Uterus (tissue), 4 donors: ENCODE results near the gene COG6. TPM values are rescaled to one million over a fixed set of nuclear protein-coding genes. Genes with fewer than 3 reads are reported as not detected.
A peak's percentile ranks its signal among the peaks of the same experiment; 100 is the strongest.

Experiments
- DNase-seq, 2 donors: peaks; one replicate each; pipeline ENCODE4 v3.0.0-alpha.2; 2019 to 2020
- H3K27ac ChIP-seq, 2 donors: fragments of 200-600 bp; sonication (generic); 1 replicate in 1 of 2; 2 replicates in 1 of 2; pipeline ENCODE4 v1.5.1; 2016 to 2018
- H3K27me3 ChIP-seq, 2 donors: fragments of 200-600 bp; sonication (generic); one replicate each; pipeline ENCODE4 v1.5.1; 2018 to 2019; ENCODE audit warnings: control low read depth in 1 of 2
- H3K36me3 ChIP-seq, 2 donors: fragments of 200-600 bp; sonication (generic); one replicate each; pipeline ENCODE4 v1.5.1; 2019; ENCODE audit warnings: control low read depth in 1 of 2
- H3K4me1 ChIP-seq, 2 donors: fragments of 200-600 bp; sonication (generic); one replicate each; pipeline ENCODE4 v1.5.1; 2018 to 2019; ENCODE audit warnings: control low read depth in 1 of 2
- H3K4me3 ChIP-seq, 2 donors: fragments of 200-600 bp; sonication (generic); 1 replicate in 1 of 2; 2 replicates in 1 of 2; pipeline ENCODE4 v1.5.1; 2018 to 2019; ENCODE audit warnings: mild to moderate bottlenecking in 1 of 2
- H3K9me3 ChIP-seq, 2 donors: fragments of 200-600 bp; sonication (generic); one replicate each; pipeline ENCODE4 v1.5.1; 2019; ENCODE audit warnings: control low read depth in 1 of 2
- CTCF ChIP-seq, 4 experiments: fragments of 200-600 bp in 2 of 4; fragments of 450-650 bp in 2 of 4; sonication (generic) in 2 of 4; IDR thresholded peaks; one replicate each; pipeline ENCODE4 v1.5.1; 2016 to 2019; ENCODE audit warnings: antibody characterized with exemption in 4 of 4, mild to moderate bottlenecking in 2 of 4, moderate library complexity in 1 of 4
- POLR2A ChIP-seq, 2 donors: fragments of 450-650 bp; IDR thresholded peaks; one replicate each; pipeline ENCODE4 v1.6.1; 2016; ENCODE audit warnings: antibody characterized with exemption in 2 of 2, mild to moderate bottlenecking in 1 of 2, moderate library complexity in 1 of 2
- intact Hi-C: fragments of 100-400 bp; cut with DNase I; formaldehyde crosslinking; loops from one replicate; pipeline ENCODE4 v1.15.1; 2023; ENCODE audit warnings: low total_unique reads
- total RNA-seq, 4 donors: library from RNA; depleted of rRNA in 3 of 4; stranded (reverse); fragments of >200 nt in 3 of 4; gene quantifications; one replicate each; pipeline versions ENCODE4 v1.1.0 to v1.2.4, GENCODE V29; 2014 to 2023
- donor health status: DM: yes; HTN: yes; CAD: no.

Gene COG6
- total RNA-seq, 4 donors from 2014 or later, result 17.1 to 83.2 (median 52.2) TPM

- no peak for DNase-seq
- Histone ChIP-seq H3K9me3 (no peaks in the 10 kb centered on the region), H3K27me3 (no peaks in the 10 kb centered on the region), H3K36me3 (no peaks in the 10 kb centered on the region), H3K4me3 (peak overlapping the region; percentile 64 to 89), H3K27ac (peak overlapping the region; percentile 69 to 78), H3K4me1 (no peaks in the 10 kb centered on the region)
- TF ChIP-seq POLR2A (IDR thresholded peaks at IDR 0.05) (no peak), CTCF (IDR thresholded peaks at IDR 0.05) (no peak)
- intact Hi-C loops, result no loop called here
Measured at GRCh38 chr13:39656325-39656677, 839 bp downstream of the COG6 start.

GRCh38 chr13:39663508-39663907, 8.0 kb downstream of the COG6 start:
- Histone ChIP-seq H3K36me3 (peaks cover 0 to 2% of the 10 kb centered on the region in 2 donors), H3K27ac (no peak overlapping the region)
- DNase-seq, result no peak

GRCh38 chr13:39663958-39664357, 8.5 kb downstream of the COG6 start:
- Histone ChIP-seq H3K4me1 (no peaks in the 10 kb centered on the region), H3K36me3 (peaks cover 0 to 2% of the 10 kb centered on the region in 2 donors), H3K4me3 (no peak overlapping the region), H3K27ac (no peak overlapping the region), H3K9me3 (no peaks in the 10 kb centered on the region), H3K27me3 (no peaks in the 10 kb centered on the region)
- no peak for TF ChIP-seq CTCF (IDR thresholded peaks at IDR 0.05)
- no peak for TF ChIP-seq POLR2A (IDR thresholded peaks at IDR 0.05)
- intact Hi-C loops, result no loop called here
- DNase-seq, result no peak

More at GRCh38 chr13:39663508-39663907, 8.0 kb downstream of the COG6 start:
- Histone ChIP-seq H3K9me3 (no peaks in the 10 kb centered on the region), H3K4me1 (no peaks in the 10 kb centered on the region), H3K4me3 (no peak overlapping the region), H3K27me3 (no peaks in the 10 kb centered on the region)
- TF ChIP-seq CTCF (IDR thresholded peaks at IDR 0.05) (no peak), POLR2A (IDR thresholded peaks at IDR 0.05) (no peak)
- intact Hi-C loops, result no loop called here

- TF ChIP-seq POLR2A (IDR thresholded peaks at IDR 0.05), result no peak
- no peak for TF ChIP-seq CTCF (IDR thresholded peaks at IDR 0.05)
- DNase-seq, result no peak
Measured at GRCh38 chr13:39665763-39666162, 10.3 kb downstream of the COG6 start.

GRCh38 chr13:39670445-39670844, 15.0 kb downstream of the COG6 start:
- intact Hi-C loops, result no loop called here

More at GRCh38 chr13:39665763-39666162, 10.3 kb downstream of the COG6 start:
- Histone ChIP-seq H3K27me3 (no peaks in the 10 kb centered on the region), H3K4me1 (no peaks in the 10 kb centered on the region), H3K9me3 (no peaks in the 10 kb centered on the region), H3K36me3 (peaks cover 0 to 2% of the 10 kb centered on the region in 2 donors), H3K27ac (no peak overlapping the region), H3K4me3 (no peak overlapping the region)
- intact Hi-C loops, result no loop called here

More at GRCh38 chr13:39670445-39670844, 15.0 kb downstream of the COG6 start:
- Histone ChIP-seq H3K4me1 (no peaks in the 10 kb centered on the region), H3K36me3 (no peaks in the 10 kb centered on the region), H3K27me3 (no peaks in the 10 kb centered on the region), H3K27ac (no peak overlapping the region), H3K9me3 (no peaks in the 10 kb centered on the region), H3K4me3 (no peak overlapping the region)
- no peak for TF ChIP-seq CTCF (IDR thresholded peaks at IDR 0.05)
- TF ChIP-seq POLR2A (IDR thresholded peaks at IDR 0.05), result no peak
- no peak for DNase-seq
